GM23248 (cell line): Measurements from ENCODE around the gene HOXA9.

Experiments used
- EZH2 ChIP-seq: fragments of 200-600 bp; sonication (generic); IDR thresholded peaks from 2 replicates; pipeline ENCODE4 v1.6.1; 2018; ENCODE audit warnings: antibody characterized with exemption, mild to moderate bottlenecking; ENCODE audit not compliant: insufficient read depth, poor library complexity, severe bottlenecking
- EZH2phosphoT487 ChIP-seq: fragments of 200-600 bp; sonication (generic); IDR thresholded peaks from 2 replicates; pipeline ENCODE4 v1.6.1; 2018; ENCODE audit warnings: antibody characterized with exemption, moderate library complexity, mild to moderate bottlenecking, low read depth; ENCODE audit not compliant: insufficient read depth

DNA sequence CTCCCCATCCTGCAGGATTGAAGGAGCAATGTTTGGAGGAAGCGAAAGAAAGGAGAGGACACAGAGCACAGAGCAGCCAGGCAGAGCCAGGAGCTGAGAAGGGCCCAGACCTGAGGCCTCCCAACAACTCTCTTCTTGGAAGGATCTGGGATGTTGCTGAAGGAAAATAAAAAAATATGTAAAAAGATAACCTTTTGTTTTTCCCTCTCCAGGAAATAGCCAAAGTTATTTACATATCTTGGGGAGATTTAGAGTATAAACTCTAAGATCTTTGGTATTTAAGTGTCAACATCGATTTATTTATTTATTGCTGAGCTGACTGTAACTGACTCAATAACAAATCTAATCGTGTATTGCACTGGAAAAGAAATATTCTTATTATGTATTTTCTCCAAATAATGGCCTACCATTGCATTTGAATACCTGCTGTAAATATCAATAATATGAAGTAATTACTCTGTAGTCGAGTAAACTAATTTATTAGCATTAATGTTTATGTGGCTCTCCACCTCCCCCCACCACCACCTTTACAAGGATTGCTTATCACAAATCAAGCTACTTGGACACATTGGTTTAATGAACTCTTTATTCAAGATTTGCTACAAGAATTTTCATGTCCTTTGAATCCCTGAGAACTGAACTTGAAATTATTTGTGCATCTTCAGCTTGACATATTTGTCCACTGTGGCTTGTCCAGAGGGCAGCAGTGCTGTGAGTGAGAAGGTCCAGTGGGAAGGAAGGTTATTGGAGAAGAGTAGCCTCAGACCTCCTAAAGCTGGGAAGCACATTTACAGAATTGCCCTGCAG lies 21.5 kb upstream of the HOXA9 start:
- TF ChIP-seq EZH2phosphoT487 (no peak), EZH2 (no peak)
